SK-N-SH treated with all-trans-retinoic acid at 6 μM for 48 hours (cell line): Measurements from ENCODE around the gene SEMA4D.

Experiments
- ATAC-seq: fragments of 200-7000 bp; cut with Tn5 transposase; 3 replicates; pipeline ENCODE4 v1.9.1; 2020; ENCODE audit warnings: mild to moderate bottlenecking, moderate library complexity
- ARNTL ChIP-seq: fragments of 450-650 bp; formaldehyde crosslinking; IDR thresholded peaks from 2 replicates; pipeline ENCODE4 v1.5.0; 2020; ENCODE audit warnings: low read depth, mild to moderate bottlenecking, moderate library complexity, borderline replicate concordance
- BACH2 ChIP-seq: fragments of 250-450 bp; sonication (Bioruptor Pico); IDR thresholded peaks from 2 replicates; pipeline ENCODE4 v1.9.0; 2021; ENCODE audit warnings: mild to moderate bottlenecking, borderline replicate concordance
- CSDC2 ChIP-seq: fragments of 250-450 bp; sonication (Bioruptor Pico); IDR thresholded peaks from 2 replicates; pipeline ENCODE4 v1.5.0; 2020; ENCODE audit warnings: mild to moderate bottlenecking, moderate library complexity
- ESRRG ChIP-seq: fragments of 250-450 bp; sonication (Bioruptor Pico); IDR thresholded peaks from 2 replicates; pipeline ENCODE4 v1.6.1; 2021; ENCODE audit warnings: mild to moderate bottlenecking
- GLIS3 ChIP-seq: fragments of 250-450 bp; sonication (Bioruptor Pico); IDR thresholded peaks from 2 replicates; pipeline ENCODE4 v1.5.0; 2020; ENCODE audit warnings: mild to moderate bottlenecking, moderate library complexity
- ISL1 ChIP-seq: fragments of 250-450 bp; sonication (Bioruptor Pico); IDR thresholded peaks from 2 replicates; pipeline ENCODE4 v2.1.2; 2022; ENCODE audit warnings: mild to moderate bottlenecking, moderate library complexity
- OSR1 ChIP-seq: fragments of 250-450 bp; sonication (Bioruptor Pico); IDR thresholded peaks from 2 replicates; pipeline ENCODE4 v1.8.0; 2022; ENCODE audit warnings: moderate library complexity, mild to moderate bottlenecking, inconsistent platforms
- PPARA ChIP-seq: fragments of 250-450 bp; sonication (Bioruptor Pico); IDR thresholded peaks from 2 replicates; pipeline ENCODE4 v1.5.0; 2020; ENCODE audit warnings: mild to moderate bottlenecking, borderline replicate concordance
- SNAI2 ChIP-seq: fragments of 250-450 bp; sonication (Bioruptor Pico); IDR thresholded peaks from 2 replicates; pipeline ENCODE4 v1.5.0; 2020; ENCODE audit warnings: mild to moderate bottlenecking, moderate library complexity
- TCF4 ChIP-seq: fragments of 250-450 bp; sonication (Bioruptor Pico); IDR thresholded peaks from 2 replicates; pipeline ENCODE4 v1.8.0; 2021; ENCODE audit warnings: mild to moderate bottlenecking, moderate library complexity, borderline replicate concordance
- TOX ChIP-seq: fragments of 250-450 bp; sonication (Bioruptor Pico); IDR thresholded peaks from 2 replicates; pipeline ENCODE4 v1.8.0; 2021; ENCODE audit warnings: mild to moderate bottlenecking, moderate library complexity, borderline replicate concordance
- ZC3H10 ChIP-seq: fragments of 250-450 bp; sonication (Bioruptor Pico); IDR thresholded peaks from 2 replicates; pipeline ENCODE4 v1.5.1; 2021; ENCODE audit warnings: mild to moderate bottlenecking, moderate library complexity
- ZFP3 ChIP-seq: fragments of 250-450 bp; sonication (Bioruptor Pico); IDR thresholded peaks from 2 replicates; pipeline ENCODE4 v1.5.0; 2020; ENCODE audit warnings: mild to moderate bottlenecking, moderate library complexity
- ZNF565 ChIP-seq: fragments of 450-650 bp; formaldehyde crosslinking; conservative IDR thresholded peaks from 2 replicates; pipeline ENCODE4 v1.5.0; 2020; ENCODE audit warnings: low read depth, mild to moderate bottlenecking, moderate library complexity
- ZNF70 ChIP-seq: fragments of 450-650 bp; formaldehyde crosslinking; IDR thresholded peaks from 2 replicates; pipeline ENCODE4 v1.5.0; 2020; ENCODE audit warnings: mild to moderate bottlenecking, moderate library complexity
- ZNF8 ChIP-seq: fragments of 450-650 bp; formaldehyde crosslinking; IDR thresholded peaks from 2 replicates; pipeline ENCODE4 v1.5.0; 2020; ENCODE audit warnings: mild to moderate bottlenecking, moderate library complexity
- TF ChIP-seq, protein P1 (sequence below): fragments of 250-450 bp; sonication (Bioruptor Pico); IDR thresholded peaks from 2 replicates; pipeline ENCODE4 v1.5.1; 2021; ENCODE audit warnings: mild to moderate bottlenecking, moderate library complexity
- TF ChIP-seq, protein P2 (sequence below): fragments of 250-450 bp; sonication (Bioruptor Pico); IDR thresholded peaks from 2 replicates; pipeline ENCODE4 v1.5.0; 2020; ENCODE audit warnings: mild to moderate bottlenecking, moderate library complexity
- TF ChIP-seq, protein P3 (sequence below): fragments of 250-450 bp; sonication (Bioruptor Pico); IDR thresholded peaks from 2 replicates; pipeline ENCODE4 v1.8.0; 2021; ENCODE audit warnings: low read depth, mild to moderate bottlenecking, moderate library complexity, borderline replicate concordance
- TF ChIP-seq, protein P4 (sequence below): fragments of 250-450 bp; sonication (Bioruptor Pico); IDR thresholded peaks from 2 replicates; pipeline ENCODE4 v1.5.1; 2020; ENCODE audit warnings: low read depth, mild to moderate bottlenecking, moderate library complexity
- TF ChIP-seq, protein P5 (sequence below): fragments of 250-450 bp; sonication (Bioruptor Pico); IDR thresholded peaks from 2 replicates; pipeline ENCODE4 v1.8.0; 2020; ENCODE audit warnings: mild to moderate bottlenecking, moderate library complexity, borderline replicate concordance

Gene SEMA4D

DNA sequence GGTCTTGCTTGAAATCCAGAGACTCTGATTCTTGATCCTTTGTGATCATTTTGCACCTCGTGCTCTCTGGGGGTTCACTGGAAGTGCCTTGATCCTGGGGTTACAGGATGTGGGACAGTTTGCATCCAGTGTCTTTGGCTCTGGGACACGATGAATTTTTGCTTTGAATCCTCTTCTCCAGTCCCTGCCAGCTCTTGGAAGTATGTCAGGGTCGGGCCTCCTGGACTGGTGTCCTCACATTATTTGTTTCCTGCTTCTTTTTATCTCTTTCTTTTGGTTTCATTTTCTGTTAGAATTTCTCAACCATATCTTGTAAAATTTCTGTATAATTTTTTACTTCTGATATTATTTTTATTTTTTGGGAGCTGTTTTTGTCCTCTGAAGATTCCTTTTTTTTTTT is 145.5 kb downstream of the SEMA4D start:
- TF ChIP-seq ARNTL = no peak
- no peak for ATAC-seq

DNA sequence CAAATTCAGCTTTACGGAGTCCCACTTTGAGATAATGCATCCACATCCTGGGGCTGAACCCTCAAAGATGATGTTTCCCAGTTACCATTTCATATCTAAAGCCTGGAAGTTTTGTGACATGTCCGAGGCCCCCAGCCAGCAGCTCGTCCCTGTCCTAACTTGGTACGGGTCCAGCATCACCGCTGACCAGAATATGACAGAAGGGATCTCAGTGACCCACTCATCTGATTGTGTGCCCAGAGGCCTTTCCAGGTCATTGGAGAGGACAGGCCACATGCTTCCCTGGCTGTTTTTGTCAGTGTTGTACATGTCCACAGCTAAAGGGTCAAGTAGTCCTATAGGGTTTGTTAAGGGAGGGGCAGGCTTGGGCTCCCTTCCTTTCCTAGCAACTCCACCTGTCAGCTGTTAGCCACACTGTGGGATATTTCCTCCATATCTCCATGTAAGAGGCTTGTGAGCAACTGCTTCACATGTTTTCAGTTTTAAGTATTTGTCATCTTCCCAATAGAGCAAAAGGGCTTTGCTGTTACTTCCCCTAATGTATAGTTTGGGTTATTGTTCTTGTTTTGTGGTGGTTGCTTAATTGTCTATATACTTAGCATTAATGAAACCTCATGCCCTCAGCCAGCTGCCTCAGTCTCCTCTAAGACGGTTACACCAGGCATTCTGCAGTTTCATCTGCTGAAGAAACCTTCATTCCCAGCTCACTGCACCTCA is 146.2 kb downstream of the SEMA4D start:
- ATAC-seq = no peak
- TF ChIP-seq, protein P1, sequence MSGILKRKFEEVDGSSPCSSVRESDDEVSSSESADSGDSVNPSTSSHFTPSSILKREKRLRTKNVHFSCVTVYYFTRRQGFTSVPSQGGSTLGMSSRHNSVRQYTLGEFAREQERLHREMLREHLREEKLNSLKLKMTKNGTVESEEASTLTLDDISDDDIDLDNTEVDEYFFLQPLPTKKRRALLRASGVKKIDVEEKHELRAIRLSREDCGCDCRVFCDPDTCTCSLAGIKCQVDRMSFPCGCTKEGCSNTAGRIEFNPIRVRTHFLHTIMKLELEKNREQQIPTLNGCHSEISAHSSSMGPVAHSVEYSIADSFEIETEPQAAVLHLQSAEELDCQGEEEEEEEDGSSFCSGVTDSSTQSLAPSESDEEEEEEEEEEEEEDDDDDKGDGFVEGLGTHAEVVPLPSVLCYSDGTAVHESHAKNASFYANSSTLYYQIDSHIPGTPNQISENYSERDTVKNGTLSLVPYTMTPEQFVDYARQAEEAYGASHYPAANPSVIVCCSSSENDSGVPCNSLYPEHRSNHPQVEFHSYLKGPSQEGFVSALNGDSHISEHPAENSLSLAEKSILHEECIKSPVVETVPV (CRISPR knock-in tag) = no peak
- TF ChIP-seq ZFP3 (CRISPR knock-in tag) (no peak), ZNF565 (CRISPR knock-in tag) (no peak), ZNF8 (no peak), ISL1 (CRISPR knock-in tag) (no peak), GLIS3 (CRISPR knock-in tag) (no peak), ESRRG (CRISPR knock-in tag) (no peak)

DNA sequence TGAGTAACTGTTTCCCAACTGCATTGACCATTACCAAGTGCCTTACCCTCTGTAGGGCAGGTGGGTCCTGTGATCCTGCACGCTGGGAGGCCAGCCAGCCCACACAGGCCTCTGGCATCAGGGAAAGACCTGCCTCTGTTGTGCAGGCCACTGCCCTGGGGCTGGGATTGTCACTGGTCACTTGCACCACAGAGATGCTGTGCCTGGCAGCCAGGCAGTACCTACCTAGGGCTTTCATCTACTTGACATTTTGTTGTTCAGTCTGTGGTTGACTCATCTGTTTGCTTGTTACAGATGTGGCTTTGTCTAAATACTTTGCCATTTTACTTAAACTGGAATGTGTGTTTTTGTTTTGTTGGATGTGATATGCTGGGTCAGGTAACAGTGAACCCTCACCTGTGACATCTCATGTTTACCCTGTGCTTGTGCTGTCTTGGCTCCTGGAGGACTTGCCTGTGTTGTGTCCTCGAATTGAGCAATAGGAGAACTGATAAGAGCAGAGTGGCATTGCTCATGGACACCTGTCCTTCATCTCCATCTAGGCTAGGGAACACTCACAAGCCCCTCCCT is 146.8 kb downstream of the SEMA4D start:
- ATAC-seq = no peak
- TF ChIP-seq ZFP3 (CRISPR knock-in tag) = no peak
- no peak for TF ChIP-seq TOX
- TF ChIP-seq ZNF8 = no peak
- no peak for TF ChIP-seq PPARA (CRISPR knock-in tag)
- no peak for TF ChIP-seq ZC3H10
- TF ChIP-seq BACH2 (CRISPR knock-in tag) = no peak
- TF ChIP-seq, protein P2, sequence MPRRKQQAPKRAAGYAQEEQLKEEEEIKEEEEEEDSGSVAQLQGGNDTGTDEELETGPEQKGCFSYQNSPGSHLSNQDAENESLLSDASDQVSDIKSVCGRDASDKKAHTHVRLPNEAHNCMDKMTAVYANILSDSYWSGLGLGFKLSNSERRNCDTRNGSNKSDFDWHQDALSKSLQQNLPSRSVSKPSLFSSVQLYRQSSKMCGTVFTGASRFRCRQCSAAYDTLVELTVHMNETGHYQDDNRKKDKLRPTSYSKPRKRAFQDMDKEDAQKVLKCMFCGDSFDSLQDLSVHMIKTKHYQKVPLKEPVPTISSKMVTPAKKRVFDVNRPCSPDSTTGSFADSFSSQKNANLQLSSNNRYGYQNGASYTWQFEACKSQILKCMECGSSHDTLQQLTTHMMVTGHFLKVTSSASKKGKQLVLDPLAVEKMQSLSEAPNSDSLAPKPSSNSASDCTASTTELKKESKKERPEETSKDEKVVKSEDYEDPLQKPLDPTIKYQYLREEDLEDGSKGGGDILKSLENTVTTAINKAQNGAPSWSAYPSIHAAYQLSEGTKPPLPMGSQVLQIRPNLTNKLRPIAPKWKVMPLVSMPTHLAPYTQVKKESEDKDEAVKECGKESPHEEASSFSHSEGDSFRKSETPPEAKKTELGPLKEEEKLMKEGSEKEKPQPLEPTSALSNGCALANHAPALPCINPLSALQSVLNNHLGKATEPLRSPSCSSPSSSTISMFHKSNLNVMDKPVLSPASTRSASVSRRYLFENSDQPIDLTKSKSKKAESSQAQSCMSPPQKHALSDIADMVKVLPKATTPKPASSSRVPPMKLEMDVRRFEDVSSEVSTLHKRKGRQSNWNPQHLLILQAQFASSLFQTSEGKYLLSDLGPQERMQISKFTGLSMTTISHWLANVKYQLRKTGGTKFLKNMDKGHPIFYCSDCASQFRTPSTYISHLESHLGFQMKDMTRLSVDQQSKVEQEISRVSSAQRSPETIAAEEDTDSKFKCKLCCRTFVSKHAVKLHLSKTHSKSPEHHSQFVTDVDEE = no peak
- TF ChIP-seq ZNF70 (CRISPR knock-in tag) = no peak
- no peak for TF ChIP-seq ARNTL
- TF ChIP-seq GLIS3 (CRISPR knock-in tag) = no peak
- no peak for TF ChIP-seq ZNF565 (CRISPR knock-in tag)
- TF ChIP-seq CSDC2 (CRISPR knock-in tag) = no peak
- no peak for TF ChIP-seq TCF4 (CRISPR knock-in tag)
- no peak for TF ChIP-seq SNAI2 (CRISPR knock-in tag)
- TF ChIP-seq, protein P1 (CRISPR knock-in tag) = no peak
- no peak for TF ChIP-seq ESRRG (CRISPR knock-in tag)
- TF ChIP-seq, protein P3, sequence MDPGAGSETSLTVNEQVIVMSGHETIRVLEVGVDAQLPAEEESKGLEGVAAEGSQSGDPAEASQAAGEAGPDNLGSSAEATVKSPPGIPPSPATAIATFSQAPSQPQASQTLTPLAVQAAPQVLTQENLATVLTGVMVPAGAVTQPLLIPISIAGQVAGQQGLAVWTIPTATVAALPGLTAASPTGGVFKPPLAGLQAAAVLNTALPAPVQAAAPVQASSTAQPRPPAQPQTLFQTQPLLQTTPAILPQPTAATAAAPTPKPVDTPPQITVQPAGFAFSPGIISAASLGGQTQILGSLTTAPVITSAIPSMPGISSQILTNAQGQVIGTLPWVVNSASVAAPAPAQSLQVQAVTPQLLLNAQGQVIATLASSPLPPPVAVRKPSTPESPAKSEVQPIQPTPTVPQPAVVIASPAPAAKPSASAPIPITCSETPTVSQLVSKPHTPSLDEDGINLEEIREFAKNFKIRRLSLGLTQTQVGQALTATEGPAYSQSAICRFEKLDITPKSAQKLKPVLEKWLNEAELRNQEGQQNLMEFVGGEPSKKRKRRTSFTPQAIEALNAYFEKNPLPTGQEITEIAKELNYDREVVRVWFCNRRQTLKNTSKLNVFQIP (CRISPR knock-in tag) = no peak
- TF ChIP-seq, protein P4, sequence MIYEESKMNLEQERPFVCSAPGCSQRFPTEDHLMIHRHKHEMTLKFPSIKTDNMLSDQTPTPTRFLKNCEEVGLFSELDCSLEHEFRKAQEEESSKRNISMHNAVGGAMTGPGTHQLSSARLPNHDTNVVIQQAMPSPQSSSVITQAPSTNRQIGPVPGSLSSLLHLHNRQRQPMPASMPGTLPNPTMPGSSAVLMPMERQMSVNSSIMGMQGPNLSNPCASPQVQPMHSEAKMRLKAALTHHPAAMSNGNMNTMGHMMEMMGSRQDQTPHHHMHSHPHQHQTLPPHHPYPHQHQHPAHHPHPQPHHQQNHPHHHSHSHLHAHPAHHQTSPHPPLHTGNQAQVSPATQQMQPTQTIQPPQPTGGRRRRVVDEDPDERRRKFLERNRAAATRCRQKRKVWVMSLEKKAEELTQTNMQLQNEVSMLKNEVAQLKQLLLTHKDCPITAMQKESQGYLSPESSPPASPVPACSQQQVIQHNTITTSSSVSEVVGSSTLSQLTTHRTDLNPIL = no peak
- TF ChIP-seq, protein P5, sequence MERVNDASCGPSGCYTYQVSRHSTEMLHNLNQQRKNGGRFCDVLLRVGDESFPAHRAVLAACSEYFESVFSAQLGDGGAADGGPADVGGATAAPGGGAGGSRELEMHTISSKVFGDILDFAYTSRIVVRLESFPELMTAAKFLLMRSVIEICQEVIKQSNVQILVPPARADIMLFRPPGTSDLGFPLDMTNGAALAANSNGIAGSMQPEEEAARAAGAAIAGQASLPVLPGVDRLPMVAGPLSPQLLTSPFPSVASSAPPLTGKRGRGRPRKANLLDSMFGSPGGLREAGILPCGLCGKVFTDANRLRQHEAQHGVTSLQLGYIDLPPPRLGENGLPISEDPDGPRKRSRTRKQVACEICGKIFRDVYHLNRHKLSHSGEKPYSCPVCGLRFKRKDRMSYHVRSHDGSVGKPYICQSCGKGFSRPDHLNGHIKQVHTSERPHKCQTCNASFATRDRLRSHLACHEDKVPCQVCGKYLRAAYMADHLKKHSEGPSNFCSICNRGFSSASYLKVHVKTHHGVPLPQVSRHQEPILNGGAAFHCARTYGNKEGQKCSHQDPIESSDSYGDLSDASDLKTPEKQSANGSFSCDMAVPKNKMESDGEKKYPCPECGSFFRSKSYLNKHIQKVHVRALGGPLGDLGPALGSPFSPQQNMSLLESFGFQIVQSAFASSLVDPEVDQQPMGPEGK = no peak
- no peak for TF ChIP-seq OSR1 (CRISPR knock-in tag)
